B cell (primary cell): Measurements from ENCODE around the gene MED8. TPM values are rescaled to one million over a fixed set of nuclear protein-coding genes. Genes with fewer than 3 reads are reported as not detected.

ENCODE experiments used
- ATAC-seq: fragments of 200-7000 bp; cut with Tn5 transposase; one replicate; pipeline ENCODE4 v1.10.0; 2021; ENCODE audit warnings: low read depth, mild to moderate bottlenecking, moderate number of reproducible peaks, moderate library complexity
- CTCF ChIA-PET: fragments of 350-600 bp; sonication (Branson Sonifier 250); formaldehyde crosslinking; loops from one replicate; lab custom pipeline; 2021; ENCODE audit warnings: antibody characterized with exemption, inconsistent platforms; lab: Charles Lee
- POLR2A ChIA-PET: fragments of 350-600 bp; sonication (Branson Sonifier 250); formaldehyde crosslinking; loops from one replicate; lab custom pipeline; 2021; ENCODE audit warnings: antibody characterized with exemption; lab: Charles Lee
- DNase-seq: peaks from one replicate; pipeline ENCODE4 v3.0.0; 2013
- H2AFZ ChIP-seq: 2 replicates; pipeline ENCODE4 v1.6.1; 2012; ENCODE audit warnings: mild to moderate bottlenecking, low read depth, low read length; ENCODE audit not compliant: insufficient read depth, poor library complexity, severe bottlenecking
- H3K27ac ChIP-seq, 2 donors: 1 replicate in 1 of 2; 2 replicates in 1 of 2; pipeline ENCODE4 v1.5.1; 2012 to 2013; ENCODE audit warnings: low read length in 2 of 2, mild to moderate bottlenecking in 2 of 2, moderate library complexity in 1 of 2
- H3K27me3 ChIP-seq, 4 experiments: fragments of 200-600 bp in 1 of 4; sonication (generic) in 1 of 4; replicated peaks in 1 of 4; 1 replicate in 2 of 4; 2 replicates in 2 of 4; pipeline versions ENCODE4 v1.6.1 to v1.7.0; 2013 to 2016; ENCODE audit warnings: low read length in 3 of 4, mild to moderate bottlenecking in 2 of 4, mixed read lengths in 1 of 4, moderate library complexity in 1 of 4; ENCODE audit not compliant: insufficient read depth in 4 of 4, control insufficient read depth in 3 of 4; ENCODE audit errors: control extremely low read depth in 1 of 4
- H3K36me3 ChIP-seq, 2 experiments: replicated peaks in 1 of 2; 1 replicate in 1 of 2; 2 replicates in 1 of 2; pipeline versions ENCODE4 v1.6.1 to v1.7.1; 2013; ENCODE audit warnings: low read length in 1 of 2; ENCODE audit not compliant: insufficient read depth in 2 of 2, control insufficient read depth in 1 of 2; ENCODE audit errors: control extremely low read depth in 1 of 2, extremely low read depth in 1 of 2
- H3K4me1 ChIP-seq, 2 donors: fragments of 200-600 bp in 1 of 2; sonication (generic) in 1 of 2; 1 replicate in 1 of 2; 2 replicates in 1 of 2; pipeline versions ENCODE4 v1.5.1 to v1.6.1; 2013 to 2017; ENCODE audit warnings: low read length in 2 of 2; ENCODE audit not compliant: control insufficient read depth in 2 of 2, insufficient read depth in 2 of 2
- H3K4me2 ChIP-seq: replicated peaks from 2 replicates; pipeline ENCODE3; 2012; ENCODE audit warnings: mild to moderate bottlenecking, low read depth, low read length; ENCODE audit not compliant: poor library complexity, severe bottlenecking
- H3K4me3 ChIP-seq, 5 experiments: fragments of 200-600 bp in 1 of 5; sonication (generic) in 1 of 5; 1 replicate in 3 of 5; 2 replicates in 2 of 5; pipeline versions ENCODE4 v1.5.1 to v1.7.0; 2011 to 2016; ENCODE audit warnings: low read length in 4 of 5, mild to moderate bottlenecking in 4 of 5, low read depth in 2 of 5, control low read depth in 1 of 5, moderate library complexity in 1 of 5; ENCODE audit not compliant: insufficient read depth in 1 of 5; ENCODE audit errors: control extremely low read depth in 1 of 5, extremely low read depth in 1 of 5
- H3K79me2 ChIP-seq: fragments of 200-600 bp; sonication (generic); one replicate; pipeline ENCODE4 v1.6.0; 2016; ENCODE audit warnings: low read length; ENCODE audit not compliant: control insufficient read depth, insufficient read depth
- H3K9ac ChIP-seq: fragments of 200-600 bp; sonication (generic); 2 replicates; pipeline ENCODE4 v1.6.1; 2017; ENCODE audit warnings: mild to moderate bottlenecking, low read length, moderate library complexity
- H3K9me3 ChIP-seq, 3 donors: one replicate each; pipeline versions ENCODE4 v1.6.1 to v1.7.1; 2013; ENCODE audit warnings: low read length in 2 of 3; ENCODE audit not compliant: control insufficient read depth in 2 of 3, insufficient read depth in 1 of 3; ENCODE audit errors: control extremely low read depth in 1 of 3
- H4K20me1 ChIP-seq: 2 replicates; pipeline ENCODE4 v1.6.0; 2012; ENCODE audit warnings: mild to moderate bottlenecking, low read length; ENCODE audit not compliant: insufficient read depth, control insufficient read depth, poor library complexity, severe bottlenecking
- H3K27ac Mint-ChIP-seq: one replicate; pipeline ENCODE4 v1.8.0; 2021; ENCODE audit warnings: mixed read lengths
- H3K27me3 Mint-ChIP-seq: one replicate; pipeline ENCODE4 v1.8.0; 2021; ENCODE audit warnings: mixed read lengths
- H3K4me1 Mint-ChIP-seq: one replicate; pipeline ENCODE4 v1.8.0; 2021; ENCODE audit warnings: mixed read lengths
- H3K4me3 Mint-ChIP-seq: one replicate; pipeline ENCODE4 v1.8.0; 2021; ENCODE audit warnings: mixed read lengths
- H3K9me3 Mint-ChIP-seq: one replicate; pipeline ENCODE4 v1.8.0; 2022; ENCODE audit warnings: mixed read lengths; ENCODE audit not compliant: insufficient read depth
- CTCF ChIP-seq: fragments of 200-600 bp; IDR thresholded peaks from one replicate; pipeline ENCODE4 v1.8.0; 2022; ENCODE audit warnings: antibody characterized with exemption, mild to moderate bottlenecking
- EZH2 ChIP-seq: IDR thresholded peaks from 2 replicates; pipeline ENCODE4 v1.6.1; 2012; ENCODE audit warnings: borderline replicate concordance, low read depth, mild to moderate bottlenecking, moderate library complexity, low read length; ENCODE audit not compliant: insufficient read depth, poor library complexity, severe bottlenecking
- WGBS: methylation state at CpG from one replicate; pipeline ENCODE4 v1.1.5; 2013; ENCODE audit warnings: missing lambda C conversion rate; ENCODE audit not compliant: insufficient coverage; 5-methylcytosine and 5-hydroxymethylcytosine counted together
- intact Hi-C: fragments of 100-400 bp; cut with micrococcal nuclease; formaldehyde crosslinking; loops from one replicate; pipeline ENCODE4 v1.10.0; 2022
- polyA plus RNA-seq: library from polyadenylated mRNA; depleted of rRNA; stranded (reverse); fragments of >200 nt; gene quantifications from 2 replicates; pipeline ENCODE4 v1.2.3, GENCODE V29; 2012
- total RNA-seq, 2 donors: library from RNA; stranded (reverse); fragments of 120-200 nt in 1 of 2; gene quantifications; 1 replicate in 1 of 2; 2 replicates in 1 of 2; pipeline versions ENCODE4 v1.2.3 to v1.2.4, GENCODE V29; 2013 to 2022

Gene MED8
- total and polyA plus RNA-seq, 2 donors (not counting 1 experiment from before 2014, with no cell fraction given): 12.0 to 30.0 TPM

- ATAC-seq (no peak), DNase-seq (no peak)
- no peaks in the 10 kb centered on the region for H4K20me1 ChIP-seq
- POLR2A ChIA-PET: no interaction called here
- H3K4me1 ChIP-seq: no peaks in the 10 kb centered on the region
- intact Hi-C loops: no loop called here
- H3K4me1 Mint-ChIP-seq: no peaks in the 10 kb centered on the region
- no peak overlapping the region for H3K4me3 Mint-ChIP-seq
- H3K27ac Mint-ChIP-seq: no peak overlapping the region
- no peaks in the 10 kb centered on the region for H3K9me3 Mint-ChIP-seq
- CTCF ChIA-PET: no interaction called here
- no peaks in the 10 kb centered on the region for H3K27me3 ChIP-seq
- H3K27me3 Mint-ChIP-seq: no peaks in the 10 kb centered on the region
- TF ChIP-seq EZH2 (no peak), CTCF (no peak)
- WGBS: 97% methylated on average over 16 of the region's 16 CpGs
- peaks cover 0 to 88% of the 10 kb centered on the region in 2 experiments for H3K36me3 ChIP-seq
- no peak overlapping the region for H3K4me3 ChIP-seq
- no peak overlapping the region for H3K27ac ChIP-seq
- no peaks in the 10 kb centered on the region for H3K9me3 ChIP-seq
- H2AFZ ChIP-seq: no peak overlapping the region
- no peaks in the 10 kb centered on the region for H3K79me2 ChIP-seq
- no peak overlapping the region for H3K9ac ChIP-seq
- no peak overlapping the region for H3K4me2 ChIP-seq
Measured at GRCh38 chr1:43422995-43423671, 33.5 kb upstream of the MED8 start.

DNA sequence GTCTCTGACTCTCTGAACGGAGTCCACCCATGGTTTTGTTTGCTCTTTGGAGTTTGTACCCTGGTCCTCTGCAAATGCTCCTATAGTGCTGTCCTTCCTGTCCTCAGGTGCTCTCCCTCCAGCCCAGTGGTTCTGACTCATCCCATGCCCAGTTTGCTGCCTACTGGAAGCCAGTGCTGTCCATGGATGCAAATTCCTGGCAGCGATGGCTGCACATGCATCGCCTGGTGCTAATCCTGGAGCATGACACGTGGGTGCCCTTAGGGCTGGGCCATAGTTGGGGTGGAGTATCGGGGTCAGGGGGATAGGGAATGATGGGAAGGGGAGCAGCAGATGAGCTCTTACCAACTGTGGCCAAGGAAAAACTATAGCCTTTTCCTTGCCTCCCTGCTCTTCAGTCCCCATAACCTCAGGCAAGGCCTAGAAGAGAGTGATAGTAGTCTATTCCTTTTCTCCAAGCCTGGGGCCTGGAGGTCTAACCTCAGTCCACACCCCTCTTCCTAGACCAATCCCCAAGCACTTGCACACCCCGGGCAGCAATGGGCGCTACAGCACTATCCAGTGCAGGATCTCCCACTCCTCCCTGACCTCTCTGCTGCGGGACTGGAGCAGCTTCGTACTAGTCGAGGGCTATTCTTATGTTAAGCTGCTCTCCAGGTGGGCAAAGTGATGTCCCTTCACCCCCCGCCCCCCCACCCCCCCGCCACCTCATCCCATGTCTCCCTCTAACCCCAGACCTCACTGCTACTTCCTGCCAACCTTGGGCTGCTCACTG is 32.6 kb upstream of the MED8 start:
- Histone ChIP-seq H3K9me3 (no peaks in the 10 kb centered on the region), H3K27me3 (no peaks in the 10 kb centered on the region), H3K36me3 (peaks cover 3 to 89% of the 10 kb centered on the region in 2 experiments), H2AFZ (no peak overlapping the region), H3K4me2 (no peak overlapping the region), H3K4me3 (no peak overlapping the region), H3K79me2 (no peaks in the 10 kb centered on the region), H3K27ac (no peak overlapping the region), H3K9ac (no peak overlapping the region), H4K20me1 (no peaks in the 10 kb centered on the region), H3K4me1 (no peaks in the 10 kb centered on the region)
- Mint-ChIP-seq H3K4me1 (no peaks in the 10 kb centered on the region), H3K4me3 (no peak overlapping the region), H3K27ac (no peak overlapping the region), H3K9me3 (no peaks in the 10 kb centered on the region), H3K27me3 (no peaks in the 10 kb centered on the region)
- CTCF ChIA-PET: no interaction called here
- DNase-seq (no peak), ATAC-seq (no peak)
- 96% methylated on average over 5 of the region's 12 CpGs for WGBS
- TF ChIP-seq EZH2 (no peak), CTCF (no peak)
- intact Hi-C loops: no loop called here
- POLR2A ChIA-PET: no interaction called here
